ENCODE results near the gene CISD1. TPM values are rescaled to one million over a fixed set of nuclear protein-coding genes. Genes with fewer than 3 reads are reported as not detected.

CISD1 gene
- polyA plus RNA-seq, 1 experiment = 31.7 TPM

DNA sequence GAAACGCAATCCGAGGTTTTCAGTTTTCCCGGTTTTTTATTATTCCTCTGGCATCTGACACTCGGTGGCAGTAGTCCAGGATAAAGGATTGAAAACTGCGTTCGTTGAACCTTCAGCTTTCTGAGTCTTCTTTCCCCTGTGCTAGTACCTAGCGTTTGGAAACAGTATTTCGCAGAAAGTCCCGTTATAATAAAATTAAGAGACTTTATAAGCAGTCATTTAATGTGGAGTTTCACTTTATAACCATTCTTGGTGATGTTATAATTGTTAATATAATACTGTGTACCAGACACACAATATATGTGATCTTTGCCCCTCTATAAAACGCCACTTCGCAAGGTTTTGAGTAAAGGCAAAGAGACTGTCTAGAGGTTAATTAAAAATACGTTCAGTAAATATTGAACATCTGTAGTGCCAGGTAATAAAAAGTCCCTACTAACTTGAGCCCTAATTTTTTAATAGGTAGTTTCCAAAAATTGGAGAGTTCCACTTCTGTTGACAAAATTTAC, 874 bp downstream of the CISD1 start:
- Histone ChIP-seq H3K4me3 (ENCODE audit: low read depth, low read length) (peak overlapping the region; percentile 99), H3K27me3 (ENCODE audit: control insufficient read depth, insufficient read depth, low read length) (no peaks in the 10 kb centered on the region), H3K36me3 (ENCODE audit: control insufficient read depth, insufficient read depth, low read length) (no peaks in the 10 kb centered on the region)
- no peak for TF ChIP-seq CTCF (IDR thresholded peaks at IDR 0.05; ENCODE audit: insufficient read depth, low read depth, low read length)
- POLR2A ChIA-PET = no interaction called here
- CTCF ChIA-PET = interaction anchor here (1.4 to 2.5 kb wide), 2 partner anchors 21 to 87 kb away, joined by 5 to 12 read pairs; no protein-coding TSS in a partner anchor
- DNase-seq (ENCODE audit: low read depth) = no peak

- Histone ChIP-seq H3K27me3 (ENCODE audit: control insufficient read depth, insufficient read depth, low read length) (no peaks in the 10 kb centered on the region), H3K4me3 (ENCODE audit: low read depth, low read length) (no peak overlapping the region), H3K36me3 (ENCODE audit: control insufficient read depth, insufficient read depth, low read length) (no peaks in the 10 kb centered on the region)
- ChIA-PET CTCF (interaction anchor here (2.0 kb wide), 1 partner anchor 16 kb away, joined by 5 read pairs; no protein-coding TSS in a partner anchor), POLR2A (no interaction called here)
- no peak for DNase-seq (ENCODE audit: low read depth)
- no peak for TF ChIP-seq CTCF (IDR thresholded peaks at IDR 0.05; ENCODE audit: insufficient read depth, low read depth, low read length)
These were observed 6.3 kb downstream of the CISD1 start for GRCh38 chr10:58275261-58275660.

DNA sequence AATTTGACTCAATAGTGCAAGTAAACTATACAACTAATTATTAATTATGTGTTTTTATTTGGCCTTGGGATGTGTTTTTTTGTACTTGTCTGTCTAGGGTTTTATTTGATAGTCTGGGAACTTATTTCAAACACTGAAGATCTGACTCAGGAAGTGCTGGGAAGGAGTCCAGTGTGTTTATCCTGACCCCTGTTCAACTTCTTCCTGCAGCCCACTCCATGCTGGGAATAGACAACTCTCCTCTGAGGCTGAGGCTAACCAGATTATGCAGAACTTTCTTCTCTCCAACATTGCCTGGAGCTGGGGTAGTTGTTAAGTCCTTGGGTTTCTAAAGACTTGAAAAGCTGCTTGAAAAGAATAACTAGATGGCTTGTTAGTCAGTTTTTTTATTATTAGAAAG, 6.9 kb downstream of the CISD1 start:
- no peak for DNase-seq (ENCODE audit: low read depth)
- no peaks in the 10 kb centered on the region for H3K27me3 ChIP-seq (ENCODE audit: control insufficient read depth, insufficient read depth, low read length)
- ChIA-PET CTCF (interaction anchor here (0.6 to 2.0 kb wide), 2 partner anchors 16 to 634 kb away, joined by 3 to 5 read pairs; no protein-coding TSS in a partner anchor), POLR2A (no interaction called here)
- H3K4me3 ChIP-seq (ENCODE audit: low read depth, low read length) = no peak overlapping the region
- no peaks in the 10 kb centered on the region for H3K36me3 ChIP-seq (ENCODE audit: control insufficient read depth, insufficient read depth, low read length)
- no peak for TF ChIP-seq CTCF (IDR thresholded peaks at IDR 0.05; ENCODE audit: insufficient read depth, low read depth, low read length)

DNA sequence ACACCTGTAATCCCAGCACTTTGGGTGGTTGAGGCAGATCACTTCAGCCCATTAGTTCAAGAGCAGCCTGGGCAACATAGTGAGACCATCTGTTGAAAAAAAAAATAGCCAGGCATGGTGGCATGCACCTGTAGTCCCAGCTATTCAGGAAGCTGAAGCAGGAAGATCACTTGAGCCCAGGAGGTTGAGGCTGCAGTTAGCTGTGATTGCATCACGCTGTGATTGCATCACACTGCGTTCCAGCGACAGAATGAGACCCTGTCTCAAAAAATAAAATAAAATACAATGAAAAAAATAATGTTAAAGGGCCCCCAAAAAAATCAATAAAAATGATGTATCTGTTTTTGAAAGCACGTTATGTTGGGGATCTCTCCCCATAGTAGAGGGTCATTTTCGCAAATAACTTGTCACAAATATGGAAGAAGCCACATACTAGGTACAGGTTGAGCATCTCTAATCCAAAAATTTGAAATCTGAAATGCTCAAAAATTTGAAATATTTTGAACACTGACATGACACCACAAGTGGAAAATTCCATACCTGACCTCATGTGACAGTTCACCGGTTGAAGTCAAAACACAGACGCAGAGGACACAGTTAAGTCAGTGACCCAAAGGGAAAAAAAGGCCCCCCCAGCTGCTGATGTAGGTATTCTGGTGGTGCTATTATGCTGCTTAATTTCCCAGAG, 9.5 kb downstream of the CISD1 start:
- ChIA-PET CTCF (interaction anchor here (1.0 kb wide), 1 partner anchor 26 kb away, joined by 4 read pairs; no protein-coding TSS in a partner anchor), POLR2A (no interaction called here)
- Histone ChIP-seq H3K36me3 (ENCODE audit: control insufficient read depth, insufficient read depth, low read length) (no peaks in the 10 kb centered on the region), H3K4me3 (ENCODE audit: low read depth, low read length) (no peak overlapping the region), H3K27me3 (ENCODE audit: control insufficient read depth, insufficient read depth, low read length) (no peaks in the 10 kb centered on the region)
- no peak for DNase-seq (ENCODE audit: low read depth)
- TF ChIP-seq CTCF (IDR thresholded peaks at IDR 0.05; ENCODE audit: insufficient read depth, low read depth, low read length) = no peak

DNA sequence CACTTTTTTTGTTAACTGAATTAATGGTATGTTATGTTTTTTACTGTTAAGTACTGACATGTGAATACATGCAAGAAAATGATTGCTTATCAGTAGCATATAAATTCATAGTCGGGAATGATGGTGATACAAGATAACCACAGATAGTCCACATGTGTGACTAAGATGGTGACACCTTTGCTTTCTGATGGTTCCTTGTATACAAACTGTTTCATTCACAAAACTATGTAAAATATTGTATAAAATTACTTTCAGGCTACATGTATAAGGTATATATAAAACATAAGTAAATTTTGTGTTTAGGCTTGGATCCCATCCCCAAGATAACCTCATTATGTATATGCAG, 10.0 kb downstream of the CISD1 start:
- POLR2A ChIA-PET = no interaction called here
- Histone ChIP-seq H3K4me3 (ENCODE audit: low read depth, low read length) (no peak overlapping the region), H3K36me3 (ENCODE audit: control insufficient read depth, insufficient read depth, low read length) (no peaks in the 10 kb centered on the region), H3K27me3 (ENCODE audit: control insufficient read depth, insufficient read depth, low read length) (no peaks in the 10 kb centered on the region)
- CTCF ChIA-PET = no interaction called here
- no peak for TF ChIP-seq CTCF (IDR thresholded peaks at IDR 0.05; ENCODE audit: insufficient read depth, low read depth, low read length)
- no peak for DNase-seq (ENCODE audit: low read depth)

Data from BJ (cell line).